Measurements from ENCODE around the gene ZNF618.
"Not testable (repeated sequence)": the region's sequence is repeated elsewhere in the genome, so short reads cannot be mapped to it uniquely, and the experiment has no call there.

The ZNF618 gene

GRCh38 chr9:114069476-114070187 lies 193.5 kb downstream of the ZNF618 start:
- no peak for DNase-seq

- no peak for DNase-seq
These were observed 194.3 kb downstream of the ZNF618 start for GRCh38 chr9:114070188-114071103.

- DNase-seq = no peak
These were observed 195.2 kb downstream of the ZNF618 start for GRCh38 chr9:114071197-114071795.

- DNase-seq = peak in 1 of 2 experiments; percentile 23
These were observed 196.4 kb downstream of the ZNF618 start for GRCh38 chr9:114072184-114073140.

GRCh38 chr9:114075602-114076001 lies 199.5 kb downstream of the ZNF618 start:
- no peak for DNase-seq

GRCh38 chr9:114076237-114077161 lies 200.4 kb downstream of the ZNF618 start:
- DNase-seq = no peak

- DNase-seq = no peak
These were observed 201.2 kb downstream of the ZNF618 start for GRCh38 chr9:114077162-114077837.

GRCh38 chr9:114078021-114078780 lies 202.1 kb downstream of the ZNF618 start, which contains the start of gene AMBP:
TSS of gene AMBP (minus strand) at chr9:114078300. CDS start at chr9:114078209, 91 bp downstream.
- no peak for DNase-seq

GRCh38 chr9:114078781-114079156 lies 202.7 kb downstream of the ZNF618 start:
- DNase-seq = no peak

- no peak for DNase-seq
These were observed 204.2 kb downstream of the ZNF618 start for GRCh38 chr9:114080195-114080772.

GRCh38 chr9:114080773-114081440 lies 204.8 kb downstream of the ZNF618 start:
- no peak for DNase-seq

GRCh38 chr9:114081441-114082016 lies 205.4 kb downstream of the ZNF618 start:
- no peak for DNase-seq

- DNase-seq = peak; percentile 64 to 88
These were observed 206.1 kb downstream of the ZNF618 start for GRCh38 chr9:114082017-114082762.

- not testable (repeated sequence) for DNase-seq
These were observed 206.8 kb downstream of the ZNF618 start for GRCh38 chr9:114082763-114083412.

- DNase-seq = no peak
These were observed 207.6 kb downstream of the ZNF618 start for GRCh38 chr9:114083666-114084065.

- DNase-seq = no peak
These were observed 208.4 kb downstream of the ZNF618 start for GRCh38 chr9:114084282-114085073.
